ENCODE results near the gene ACOXL.
A peak's percentile ranks its signal among the peaks of the same experiment; 100 is the strongest.

Gene ACOXL

GRCh38 chr2:111117598-111118480 is 385.5 kb downstream of the ACOXL start:
- DNase-seq (ENCODE audit: low spot score): peak; percentile 19
- TF ChIP-seq CTCF (IDR thresholded peaks at IDR 0.05; ENCODE audit: extremely low read depth, missing control alignments): no peak

DNA sequence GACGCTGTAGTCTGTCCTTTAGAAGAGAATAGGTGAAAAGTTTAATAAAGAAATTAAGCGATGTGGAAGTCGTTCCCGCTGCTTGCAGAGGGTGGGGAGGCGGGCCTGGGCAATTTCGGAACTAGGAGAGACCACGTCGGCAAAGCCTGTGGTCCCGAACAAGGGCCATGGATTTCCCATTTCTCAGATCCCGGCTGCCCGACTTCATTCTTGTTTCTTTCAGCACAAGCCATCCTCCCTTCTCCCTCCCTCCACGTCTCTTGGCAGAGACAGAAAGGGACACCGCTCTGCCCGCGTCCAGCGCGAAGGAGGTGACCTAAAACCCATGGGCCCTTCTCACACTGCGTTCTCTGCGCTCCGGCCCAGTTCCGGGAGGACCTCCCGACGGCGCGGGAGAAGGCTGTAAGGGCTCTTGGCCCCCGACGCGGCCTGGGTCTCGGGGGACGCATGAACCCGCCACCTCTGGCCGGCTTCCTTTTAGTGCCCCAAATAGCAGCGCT is 386.2 kb downstream of the ACOXL start:
- TF ChIP-seq CTCF (IDR thresholded peaks at IDR 0.05; ENCODE audit: extremely low read depth, missing control alignments): no peak
- DNase-seq (ENCODE audit: low spot score): no peak

DNA sequence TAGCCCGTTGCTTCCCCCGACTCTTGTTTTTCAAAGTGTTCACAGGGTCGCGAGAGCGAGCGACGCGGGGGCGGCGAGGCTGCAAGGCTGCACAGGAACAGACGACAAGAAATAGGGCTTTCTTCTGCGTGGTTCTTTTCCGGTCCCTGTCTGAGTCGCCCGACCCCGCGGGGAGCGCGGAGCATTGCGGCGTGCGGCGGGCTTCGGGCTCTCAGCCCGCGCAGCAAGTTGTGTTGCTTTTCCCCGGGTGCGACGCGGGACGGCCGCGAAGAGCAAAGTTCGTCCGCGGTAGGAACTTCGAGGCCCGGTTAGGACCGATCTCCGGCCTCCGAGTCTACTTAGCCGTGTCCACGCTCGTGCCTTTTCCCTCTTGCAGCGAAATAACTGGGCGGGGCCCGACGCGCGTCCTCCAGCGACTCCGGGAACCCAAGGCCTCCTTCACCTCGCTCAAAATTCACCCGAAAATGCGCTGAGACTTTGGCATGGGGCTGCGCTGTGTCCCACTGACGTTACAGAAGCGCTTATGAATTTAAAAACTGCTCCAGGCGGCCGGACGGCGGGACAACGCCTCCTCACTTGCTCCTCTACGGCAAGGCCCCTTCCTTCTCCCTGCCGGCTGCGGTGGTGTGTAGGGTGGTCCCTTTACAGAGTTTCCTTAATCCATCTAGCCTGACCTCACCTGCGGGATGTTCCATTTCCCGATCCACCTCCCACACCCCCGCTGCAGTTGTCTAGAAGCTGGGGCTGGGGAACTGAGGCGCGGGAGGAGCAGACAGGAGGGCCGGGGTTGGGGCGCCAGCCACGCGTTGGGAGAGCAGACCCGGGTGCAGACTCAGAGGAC is 386.8 kb downstream of the ACOXL start:
- DNase-seq (ENCODE audit: low spot score): peak; percentile 30
- TF ChIP-seq CTCF (IDR thresholded peaks at IDR 0.05; ENCODE audit: extremely low read depth, missing control alignments): no peak

GRCh38 chr2:111119822-111120252 is 387.5 kb downstream of the ACOXL start:
- peak; percentile 56 for DNase-seq (ENCODE audit: low spot score)
- TF ChIP-seq CTCF (IDR thresholded peaks at IDR 0.05; ENCODE audit: extremely low read depth, missing control alignments): no peak

GRCh38 chr2:111120253-111121027 is 388.1 kb downstream of the ACOXL start, which contains the start of gene BCL2L11:
Gene BCL2L11 (plus strand): TSS chr2:111120914. CDS start chr2:111123746, 2,832 bp downstream.
- peak; percentile 18 for TF ChIP-seq CTCF (IDR thresholded peaks at IDR 0.05; ENCODE audit: extremely low read depth, missing control alignments)
- DNase-seq (ENCODE audit: low spot score): peak; percentile 96

- DNase-seq (ENCODE audit: low spot score): peak; percentile 58
- TF ChIP-seq CTCF (IDR thresholded peaks at IDR 0.05; ENCODE audit: extremely low read depth, missing control alignments): no peak
Observed at GRCh38 chr2:111121028-111121827, 388.9 kb downstream of the ACOXL start.
